ENCODE data around the gene CD300LB. TPM values are rescaled to one million over a fixed set of nuclear protein-coding genes. Genes with fewer than 3 reads are reported as not detected.
"Not testable (repeated sequence)": the region's sequence is repeated elsewhere in the genome, so short reads cannot be mapped to it uniquely, and the experiment has no call there.

CD300LB gene
- total RNA-seq, 1 experiment from 2014 or later, result not detected

DNA sequence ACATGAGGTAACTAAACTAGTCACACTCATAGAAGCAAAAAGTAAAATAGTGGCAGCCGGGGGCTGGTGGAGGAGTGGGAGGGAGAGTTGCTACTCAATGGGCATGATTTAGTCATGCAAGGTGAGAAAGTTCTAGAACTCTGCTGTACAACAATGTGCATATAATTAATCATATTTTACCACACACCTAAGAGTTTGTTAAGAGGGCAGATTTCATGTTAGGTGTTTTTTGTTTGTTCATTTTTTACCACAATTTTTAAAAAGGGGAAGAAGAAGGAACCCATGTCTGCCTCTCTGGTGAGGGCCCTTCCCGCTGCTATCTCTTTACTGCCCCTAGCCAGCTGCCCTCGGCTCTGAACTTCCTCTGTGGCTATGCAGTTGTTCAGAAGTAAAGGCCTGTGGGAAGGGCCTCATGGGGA lies 11.2 kb downstream of the CD300LB start:
- Histone ChIP-seq H4K8ac (replicated peaks; ENCODE audit: insufficient read length, low read depth, low read length) (no peak overlapping the region), H2AK5ac (ENCODE audit: insufficient read length, low read length) (no peak overlapping the region), H3K23me2 (ENCODE audit: insufficient read length, low read depth, low read length, poor library complexity, severe bottlenecking) (no peaks in the 10 kb centered on the region), H3K23ac (ENCODE audit: insufficient read length, low read depth, low read length) (no peak overlapping the region), H3K56ac (ENCODE audit: insufficient read length, low read depth, low read length) (no peak overlapping the region), H2BK20ac (ENCODE audit: low read depth, low read length, poor library complexity, severe bottlenecking) (no peak overlapping the region), H3K79me1 (ENCODE audit: insufficient read depth, low read depth, low read length, poor library complexity, severe bottlenecking) (no peaks in the 10 kb centered on the region), H3K4me1 (ENCODE audit: insufficient read depth, low read length) (no peaks in the 10 kb centered on the region), H3T11ph (ENCODE audit: low read length) (no peak overlapping the region), H2BK5ac (ENCODE audit: insufficient read length, low read length) (no peak overlapping the region), H2AFZ (ENCODE audit: low read length) (no peak overlapping the region), H3K27me3 (ENCODE audit: insufficient read depth, low read length) (0 out of 2 replicates have a peak, but pooled peaks cover 1% of the 10 kb centered on the region), H3K79me2 (ENCODE audit: insufficient read depth, low read length) (no peaks in the 10 kb centered on the region), H3K18ac (ENCODE audit: insufficient read length, low read depth, low read length) (no peak overlapping the region), H3K4ac (ENCODE audit: low read depth, low read length) (no peak overlapping the region), H4K91ac (ENCODE audit: insufficient read length, low read depth, low read length) (no peak overlapping the region), H2BK12ac (ENCODE audit: insufficient read length, low read depth, low read length) (no peak overlapping the region), H3K27ac (ENCODE audit: insufficient read length, low read depth, low read length) (no peak overlapping the region), H3K9me3 (ENCODE audit: control insufficient read depth, low read depth, low read length) (no peaks in the 10 kb centered on the region), H4K5ac (ENCODE audit: insufficient read length, low read depth, low read length) (no peak overlapping the region), H3K14ac (ENCODE audit: insufficient read depth, low read length) (no peak overlapping the region), H3K9ac (ENCODE audit: extremely low read depth, insufficient read length, low read length) (no peak overlapping the region), H3K4me2 (ENCODE audit: insufficient read depth, insufficient read length, low read length) (no peak overlapping the region), H2BK15ac (ENCODE audit: low read depth, low read length) (no peak overlapping the region), H4K20me1 (ENCODE audit: control insufficient read depth, insufficient read depth, insufficient read length) (no peaks in the 10 kb centered on the region), H2BK120ac (ENCODE audit: low read depth, low read length, poor library complexity, severe bottlenecking) (no peak overlapping the region)
- Mint-ChIP-seq H3K27ac (no peak overlapping the region), H3K4me3 (no peak overlapping the region), H3K27me3 (ENCODE audit: low read depth) (peaks cover 58% of the 10 kb centered on the region), H3K9me3 (peaks cover 20 to 24% of the 10 kb centered on the region in 2 experiments), H3K36me3 (ENCODE audit: insufficient read depth in 1 of 3, low read depth in 3 of 3) (no peaks in the 10 kb centered on the region; a peak in 1 of 7 replicates), H3K4me1 (no peaks in the 10 kb centered on the region)
- WGBS (ENCODE audit: extremely low coverage, insufficient read length, low lambda C conversion rate), result no CpG with 5 or more reads among the region's 3 CpGs
- TF ChIP-seq, protein P1, sequence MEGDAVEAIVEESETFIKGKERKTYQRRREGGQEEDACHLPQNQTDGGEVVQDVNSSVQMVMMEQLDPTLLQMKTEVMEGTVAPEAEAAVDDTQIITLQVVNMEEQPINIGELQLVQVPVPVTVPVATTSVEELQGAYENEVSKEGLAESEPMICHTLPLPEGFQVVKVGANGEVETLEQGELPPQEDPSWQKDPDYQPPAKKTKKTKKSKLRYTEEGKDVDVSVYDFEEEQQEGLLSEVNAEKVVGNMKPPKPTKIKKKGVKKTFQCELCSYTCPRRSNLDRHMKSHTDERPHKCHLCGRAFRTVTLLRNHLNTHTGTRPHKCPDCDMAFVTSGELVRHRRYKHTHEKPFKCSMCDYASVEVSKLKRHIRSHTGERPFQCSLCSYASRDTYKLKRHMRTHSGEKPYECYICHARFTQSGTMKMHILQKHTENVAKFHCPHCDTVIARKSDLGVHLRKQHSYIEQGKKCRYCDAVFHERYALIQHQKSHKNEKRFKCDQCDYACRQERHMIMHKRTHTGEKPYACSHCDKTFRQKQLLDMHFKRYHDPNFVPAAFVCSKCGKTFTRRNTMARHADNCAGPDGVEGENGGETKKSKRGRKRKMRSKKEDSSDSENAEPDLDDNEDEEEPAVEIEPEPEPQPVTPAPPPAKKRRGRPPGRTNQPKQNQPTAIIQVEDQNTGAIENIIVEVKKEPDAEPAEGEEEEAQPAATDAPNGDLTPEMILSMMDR (conservative IDR thresholded peaks at IDR 0.05), result no peak
- no peak for DNase-seq

DNA sequence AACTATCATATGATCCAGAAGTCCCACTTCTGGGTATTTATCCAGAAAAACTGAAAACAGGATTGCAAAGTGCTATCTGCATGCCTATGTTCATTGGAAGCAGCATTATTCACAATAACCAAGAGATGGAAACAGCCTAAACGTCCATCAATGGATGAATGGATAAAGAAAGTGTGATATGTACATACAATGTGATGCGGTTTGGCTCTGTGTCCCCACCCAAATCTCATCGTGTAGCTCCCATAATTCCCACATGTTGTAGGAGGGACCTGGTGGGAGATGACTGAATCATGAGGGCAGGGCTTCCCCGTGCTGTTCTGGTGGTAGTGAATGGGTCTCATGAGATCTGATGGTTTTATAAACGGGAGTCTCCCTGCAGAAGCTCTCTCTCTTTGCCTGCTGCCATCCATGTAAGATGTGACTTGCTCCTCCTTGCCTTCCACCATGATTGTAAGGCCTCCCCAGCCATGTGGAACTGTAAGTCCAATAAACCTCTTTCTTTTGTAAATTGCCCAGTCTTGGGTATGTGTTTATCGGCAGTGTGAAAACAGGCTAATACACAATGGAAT lies 12.8 kb downstream of the CD300LB start:
- H2BK12ac ChIP-seq (ENCODE audit: insufficient read length, low read depth, low read length); H3K27ac Mint-ChIP-seq; H3K23me2 ChIP-seq (ENCODE audit: insufficient read length, low read depth, low read length, poor library complexity, severe bottlenecking); H4K5ac ChIP-seq (ENCODE audit: insufficient read length, low read depth, low read length); H4K20me1 ChIP-seq (ENCODE audit: control insufficient read depth, insufficient read depth, insufficient read length); H2BK5ac ChIP-seq (ENCODE audit: insufficient read length, low read length); H3K56ac ChIP-seq (ENCODE audit: insufficient read length, low read depth, low read length); H3K4me3 Mint-ChIP-seq; H3K9ac ChIP-seq (ENCODE audit: extremely low read depth, insufficient read length, low read length); H3K23ac ChIP-seq (ENCODE audit: insufficient read length, low read depth, low read length); H3K27ac ChIP-seq (ENCODE audit: insufficient read length, low read depth, low read length); DNase-seq; H2BK20ac ChIP-seq (ENCODE audit: low read depth, low read length, poor library complexity, severe bottlenecking); H2AK5ac ChIP-seq (ENCODE audit: insufficient read length, low read length); H3K4me1 Mint-ChIP-seq; H3K4ac ChIP-seq (ENCODE audit: low read depth, low read length); H2AFZ ChIP-seq (ENCODE audit: low read length); H3K14ac ChIP-seq (ENCODE audit: insufficient read depth, low read length); H4K8ac ChIP-seq (replicated peaks; ENCODE audit: insufficient read length, low read depth, low read length); H3K4me2 ChIP-seq (ENCODE audit: insufficient read depth, insufficient read length, low read length); H3K79me1 ChIP-seq (ENCODE audit: insufficient read depth, low read depth, low read length, poor library complexity, severe bottlenecking); H2BK120ac ChIP-seq (ENCODE audit: low read depth, low read length, poor library complexity, severe bottlenecking); H3K4me1 ChIP-seq (ENCODE audit: insufficient read depth, low read length); H3K79me2 ChIP-seq (ENCODE audit: insufficient read depth, low read length); H3K27me3 ChIP-seq (ENCODE audit: insufficient read depth, low read length); H3T11ph ChIP-seq (ENCODE audit: low read length); H3K9me3 ChIP-seq (ENCODE audit: control insufficient read depth, low read depth, low read length); H3K18ac ChIP-seq (ENCODE audit: insufficient read length, low read depth, low read length); H4K91ac ChIP-seq (ENCODE audit: insufficient read length, low read depth, low read length); H2BK15ac ChIP-seq (ENCODE audit: low read depth, low read length): not testable (repeated sequence)
- Mint-ChIP-seq H3K9me3 (peaks cover 29 to 37% of the 10 kb centered on the region in 2 experiments), H3K36me3 (ENCODE audit: insufficient read depth in 1 of 3, low read depth in 3 of 3) (peaks cover 11 to 12% (median 12%) of the 10 kb centered on the region in 3 experiments), H3K27me3 (ENCODE audit: low read depth) (peaks cover 56% of the 10 kb centered on the region)
- WGBS (ENCODE audit: extremely low coverage, insufficient read length, low lambda C conversion rate), result no CpG with 5 or more reads among the region's 6 CpGs
